H9 (cell line): ENCODE results near the gene CREB5. TPM values are rescaled to one million over a fixed set of nuclear protein-coding genes. Genes with fewer than 3 reads are reported as not detected.

Source experiments
- DNase-seq: peaks from one replicate; pipeline ENCODE4 v3.0.0-alpha.2; 2017
- H2AFZ ChIP-seq: one replicate; pipeline ENCODE4 v1.6.1; 2013; ENCODE audit warnings: mild to moderate bottlenecking, low read length, control low read depth, moderate library complexity
- H2AK5ac ChIP-seq: 2 replicates; pipeline ENCODE4 v1.6.1; 2013; ENCODE audit warnings: low read length, control low read depth, mixed read lengths; ENCODE audit not compliant: insufficient read length
- H2BK120ac ChIP-seq: one replicate; pipeline ENCODE4 v1.6.1; 2013; ENCODE audit warnings: low read depth, mild to moderate bottlenecking, low read length, control low read depth, inconsistent platforms; ENCODE audit not compliant: poor library complexity, severe bottlenecking
- H2BK12ac ChIP-seq: 2 replicates; pipeline ENCODE4 v1.6.1; 2013; ENCODE audit warnings: low read length, control low read depth, mixed read lengths, low read depth; ENCODE audit not compliant: insufficient read length
- H2BK15ac ChIP-seq: 2 replicates; pipeline ENCODE4 v1.6.1; 2013; ENCODE audit warnings: low read depth, low read length, control low read depth
- H2BK20ac ChIP-seq: one replicate; pipeline ENCODE4 v1.6.1; 2013; ENCODE audit warnings: low read depth, mild to moderate bottlenecking, low read length, control low read depth, inconsistent platforms; ENCODE audit not compliant: poor library complexity, severe bottlenecking
- H2BK5ac ChIP-seq: 2 replicates; pipeline ENCODE4 v1.6.1; 2013; ENCODE audit warnings: low read length, control low read depth, mixed read lengths; ENCODE audit not compliant: insufficient read length
- H3K14ac ChIP-seq: 2 replicates; pipeline ENCODE4 v1.6.1; 2013; ENCODE audit warnings: low read length, control low read depth; ENCODE audit not compliant: insufficient read depth
- H3K18ac ChIP-seq: 2 replicates; pipeline ENCODE4 v1.6.1; 2013; ENCODE audit warnings: low read depth, mild to moderate bottlenecking, mixed read lengths, low read length, control low read depth; ENCODE audit not compliant: insufficient read length
- H3K23ac ChIP-seq: 2 replicates; pipeline ENCODE4 v1.6.1; 2013; ENCODE audit warnings: low read length, control low read depth, mixed read lengths, low read depth; ENCODE audit not compliant: insufficient read length
- H3K23me2 ChIP-seq: 2 replicates; pipeline ENCODE4 v1.6.1; 2013; ENCODE audit warnings: low read depth, mild to moderate bottlenecking, mixed read lengths, low read length, control low read depth; ENCODE audit not compliant: insufficient read length, poor library complexity, severe bottlenecking
- H3K27ac ChIP-seq: 2 replicates; pipeline ENCODE4 v1.5.1; 2013; ENCODE audit warnings: low read length, control low read depth, mixed read lengths, low read depth; ENCODE audit not compliant: insufficient read length
- H3K27me3 ChIP-seq: 2 replicates; pipeline ENCODE4 v1.6.1; 2013; ENCODE audit warnings: low read length, control low read depth, inconsistent platforms; ENCODE audit not compliant: insufficient read depth
- H3K4ac ChIP-seq: 2 replicates; pipeline ENCODE4 v1.6.1; 2013; ENCODE audit warnings: low read depth, mild to moderate bottlenecking, control low read depth, inconsistent platforms, low read length, moderate library complexity
- H3K4me1 ChIP-seq: 2 replicates; pipeline ENCODE4 v1.6.1; 2013; ENCODE audit warnings: low read length, control low read depth, inconsistent platforms; ENCODE audit not compliant: insufficient read depth
- H3K4me2 ChIP-seq: 2 replicates; pipeline ENCODE4 v1.6.1; 2013; ENCODE audit warnings: low read length, control low read depth, mixed read lengths; ENCODE audit not compliant: insufficient read length, insufficient read depth
- H3K56ac ChIP-seq: 2 replicates; pipeline ENCODE4 v1.6.1; 2013; ENCODE audit warnings: low read depth, mild to moderate bottlenecking, mixed read lengths, low read length, control low read depth; ENCODE audit not compliant: insufficient read length
- H3K79me1 ChIP-seq: 2 replicates; pipeline ENCODE4 v1.6.1; 2013; ENCODE audit warnings: low read depth, mild to moderate bottlenecking, moderate library complexity, low read length, control low read depth, inconsistent platforms; ENCODE audit not compliant: insufficient read depth, poor library complexity, severe bottlenecking
- H3K79me2 ChIP-seq: 2 replicates; pipeline ENCODE4 v1.6.1; 2013; ENCODE audit warnings: low read length, control low read depth, inconsistent platforms; ENCODE audit not compliant: insufficient read depth
- H3K9ac ChIP-seq: 2 replicates; pipeline ENCODE4 v1.6.1; 2013; ENCODE audit warnings: low read length, control low read depth, mixed read lengths; ENCODE audit not compliant: insufficient read length; ENCODE audit errors: extremely low read depth
- H3K9me3 ChIP-seq: one replicate; pipeline ENCODE4 v1.6.1; 2013; ENCODE audit warnings: low read depth, low read length, inconsistent platforms; ENCODE audit not compliant: control insufficient read depth
- H3T11ph ChIP-seq: one replicate; pipeline ENCODE4 v1.6.1; 2013; ENCODE audit warnings: mild to moderate bottlenecking, low read length, control low read depth, inconsistent platforms
- H4K20me1 ChIP-seq: one replicate; pipeline ENCODE4 v1.6.1; 2013; ENCODE audit not compliant: control insufficient read depth, insufficient read length, insufficient read depth
- H4K5ac ChIP-seq: 2 replicates; pipeline ENCODE4 v1.6.1; 2013; ENCODE audit warnings: low read depth, mild to moderate bottlenecking, mixed read lengths, low read length, control low read depth; ENCODE audit not compliant: insufficient read length
- H4K8ac ChIP-seq: replicated peaks from 2 replicates; pipeline ENCODE4 v1.6.1; 2013; ENCODE audit warnings: low read length, control low read depth, mixed read lengths, low read depth; ENCODE audit not compliant: insufficient read length
- H4K91ac ChIP-seq: 2 replicates; pipeline ENCODE4 v1.6.1; 2013; ENCODE audit warnings: low read depth, mild to moderate bottlenecking, moderate library complexity, mixed read lengths, low read length, control low read depth; ENCODE audit not compliant: insufficient read length
- H3K27ac Mint-ChIP-seq, 3 experiments: 2 replicates in 2 of 3; 3 replicates in 1 of 3; pipeline ENCODE4 v1.8.0; 2020 to 2021; ENCODE audit warnings: mixed read lengths in 3 of 3, mild to moderate bottlenecking in 1 of 3, moderate library complexity in 1 of 3
- H3K27me3 Mint-ChIP-seq: 2 replicates; pipeline ENCODE4 v1.8.0; 2021; ENCODE audit warnings: low read depth, mild to moderate bottlenecking, moderate library complexity, mixed read lengths
- H3K36me3 Mint-ChIP-seq, 3 experiments: 2 replicates in 2 of 3; 3 replicates in 1 of 3; pipeline ENCODE4 v1.8.0; 2020 to 2021; ENCODE audit warnings: low read depth in 3 of 3, mixed read lengths in 3 of 3; ENCODE audit not compliant: insufficient read depth in 1 of 3
- H3K4me1 Mint-ChIP-seq, 2 experiments: 2 replicates each; pipeline ENCODE4 v1.8.0; 2020; ENCODE audit warnings: mixed read lengths in 2 of 2
- H3K4me3 Mint-ChIP-seq, 2 experiments: 2 replicates in 1 of 2; 3 replicates in 1 of 2; pipeline ENCODE4 v1.8.0; 2020 to 2021; ENCODE audit warnings: mild to moderate bottlenecking in 2 of 2, mixed read lengths in 2 of 2, moderate library complexity in 1 of 2
- H3K9me3 Mint-ChIP-seq, 2 experiments: 2 replicates in 1 of 2; 3 replicates in 1 of 2; pipeline ENCODE4 v1.8.0; 2020; ENCODE audit warnings: mild to moderate bottlenecking in 2 of 2, mixed read lengths in 2 of 2, moderate library complexity in 1 of 2
- WGBS: extraction: QIAGEN DNeasy Blood & Tissue Kit; methylation state at CpG from one replicate; pipeline ENCODE4 v1.1.7; 2013; ENCODE audit warnings: missing lambda C conversion rate, low lambda C conversion rate, mixed read lengths; ENCODE audit not compliant: insufficient read length; ENCODE audit errors: extremely low coverage; 5-methylcytosine and 5-hydroxymethylcytosine counted together
- total RNA-seq: library from RNA; stranded (reverse); gene quantifications from 2 replicates; pipeline ENCODE4 v1.2.1, GENCODE V29; 2021
- TF ChIP-seq, protein P1 (sequence below): fragments of 200-600 bp; sonication (generic); conservative IDR thresholded peaks from 3 replicates; pipeline ENCODE4 v1.8.0; 2021; ENCODE audit warnings: antibody characterized with exemption, mild to moderate bottlenecking

CREB5 gene
- total RNA-seq, 1 experiment from 2014 or later: 4.0 TPM

DNA sequence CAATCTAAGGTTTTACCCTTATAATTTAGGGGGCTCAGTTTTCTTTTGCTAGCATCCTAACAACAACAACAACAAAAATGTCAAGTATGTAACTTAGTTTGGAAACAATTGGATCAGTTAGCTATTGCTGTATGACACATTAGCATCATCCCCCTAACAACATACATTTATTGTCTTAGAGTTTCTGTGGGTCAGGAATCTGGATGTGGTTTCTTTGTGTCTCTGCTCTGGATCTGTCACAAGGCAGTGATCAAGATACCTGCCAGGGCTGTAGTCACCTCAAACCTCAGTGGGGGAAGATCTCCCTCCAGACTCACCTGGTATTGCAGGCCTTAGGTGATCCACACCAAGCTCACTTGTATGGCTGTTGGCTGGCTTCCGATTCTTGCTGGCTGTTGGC is 18.3 kb downstream of the CREB5 start:
- H3K27ac Mint-ChIP-seq: peak overlapping the region in 1 of 3 experiments; percentile 37; a peak in 1 of 7 replicates
- no peaks in the 10 kb centered on the region for H3K79me2 ChIP-seq

More for the DNA sequence above, 18.3 kb downstream of the CREB5 start:
- TF ChIP-seq, protein P1, sequence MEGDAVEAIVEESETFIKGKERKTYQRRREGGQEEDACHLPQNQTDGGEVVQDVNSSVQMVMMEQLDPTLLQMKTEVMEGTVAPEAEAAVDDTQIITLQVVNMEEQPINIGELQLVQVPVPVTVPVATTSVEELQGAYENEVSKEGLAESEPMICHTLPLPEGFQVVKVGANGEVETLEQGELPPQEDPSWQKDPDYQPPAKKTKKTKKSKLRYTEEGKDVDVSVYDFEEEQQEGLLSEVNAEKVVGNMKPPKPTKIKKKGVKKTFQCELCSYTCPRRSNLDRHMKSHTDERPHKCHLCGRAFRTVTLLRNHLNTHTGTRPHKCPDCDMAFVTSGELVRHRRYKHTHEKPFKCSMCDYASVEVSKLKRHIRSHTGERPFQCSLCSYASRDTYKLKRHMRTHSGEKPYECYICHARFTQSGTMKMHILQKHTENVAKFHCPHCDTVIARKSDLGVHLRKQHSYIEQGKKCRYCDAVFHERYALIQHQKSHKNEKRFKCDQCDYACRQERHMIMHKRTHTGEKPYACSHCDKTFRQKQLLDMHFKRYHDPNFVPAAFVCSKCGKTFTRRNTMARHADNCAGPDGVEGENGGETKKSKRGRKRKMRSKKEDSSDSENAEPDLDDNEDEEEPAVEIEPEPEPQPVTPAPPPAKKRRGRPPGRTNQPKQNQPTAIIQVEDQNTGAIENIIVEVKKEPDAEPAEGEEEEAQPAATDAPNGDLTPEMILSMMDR: no peak
- Histone ChIP-seq H3K4ac (no peak overlapping the region), H3K23ac (no peak overlapping the region), H3K9ac (no peak overlapping the region), H3K79me1 (no peaks in the 10 kb centered on the region), H2BK12ac (no peak overlapping the region), H2BK5ac (no peak overlapping the region), H3K56ac (no peak overlapping the region), H3K4me1 (peaks cover 10% of the 10 kb centered on the region; the same call in 1 of the 2 replicates), H2AFZ (no peak overlapping the region), H4K20me1 (peaks cover 3% of the 10 kb centered on the region), H3K27ac (no peak overlapping the region), H3T11ph (no peak overlapping the region), H4K8ac (no peak overlapping the region), H4K5ac (no peak overlapping the region), H2BK15ac (no peak overlapping the region), H4K91ac (no peak overlapping the region), H3K9me3 (no peaks in the 10 kb centered on the region), H3K14ac (no peak overlapping the region), H2AK5ac (no peak overlapping the region), H2BK20ac (no peak overlapping the region), H3K27me3 (no peaks in the 10 kb centered on the region), H3K18ac (no peak overlapping the region), H3K4me2 (no peak overlapping the region), H2BK120ac (no peak overlapping the region), H3K23me2 (no peaks in the 10 kb centered on the region)
- Mint-ChIP-seq H3K27me3 (peaks cover 2% of the 10 kb centered on the region; the same call in 1 of the 2 replicates), H3K36me3 (no peaks in the 10 kb centered on the region), H3K4me3 (no peak overlapping the region), H3K9me3 (no peaks in the 10 kb centered on the region), H3K4me1 (peaks cover 37 to 42% of the 10 kb centered on the region in 2 experiments)
- WGBS: no CpG with 5 or more reads among the region's 1 CpG
- DNase-seq: no peak
